ENCODE results near the gene SERPINB6. TPM values are rescaled to one million over a fixed set of nuclear protein-coding genes. Genes with fewer than 3 reads are reported as not detected.

SERPINB6 gene
- total RNA-seq, 4 donors from 2014 or later = 84.9 to 266 (median 203) TPM

GRCh38 chr6:2917065-2917464 is 54.3 kb downstream of the SERPINB6 start:
- TF ChIP-seq CTCF (IDR thresholded peaks at IDR 0.05) = no peak
- Histone ChIP-seq H3K27me3 (no peaks in the 10 kb centered on the region), H3K4me3 (no peak overlapping the region), H3K36me3 (no peaks in the 10 kb centered on the region), H3K27ac (no peak overlapping the region), H3K9me3 (no peaks in the 10 kb centered on the region), H3K4me1 (no peaks in the 10 kb centered on the region)
- DNase-seq = no peak
- intact Hi-C loops (cut with DNase I; ENCODE audit: low total_unique reads) = no loop called here

GRCh38 chr6:2916158-2916925 is 55.0 kb downstream of the SERPINB6 start:
- Histone ChIP-seq H3K36me3 (no peaks in the 10 kb centered on the region), H3K9me3 (no peaks in the 10 kb centered on the region), H3K27me3 (no peaks in the 10 kb centered on the region), H3K4me1 (no peaks in the 10 kb centered on the region), H3K4me3 (no peak overlapping the region), H3K27ac (no peak overlapping the region)
- no peak for TF ChIP-seq CTCF (IDR thresholded peaks at IDR 0.05)
- TF ChIP-seq POLR2A (IDR thresholded peaks at IDR 0.05) = no peak
- intact Hi-C loops (cut with DNase I; ENCODE audit: low total_unique reads) = no loop called here
- no peak for DNase-seq

- Histone ChIP-seq H3K4me1 (no peaks in the 10 kb centered on the region), H3K9me3 (no peaks in the 10 kb centered on the region), H3K4me3 (no peak overlapping the region), H3K27ac (no peak overlapping the region), H3K27me3 (no peaks in the 10 kb centered on the region), H3K36me3 (no peaks in the 10 kb centered on the region)
- no peak for DNase-seq
- TF ChIP-seq CTCF (IDR thresholded peaks at IDR 0.05) = no peak
- TF ChIP-seq POLR2A (IDR thresholded peaks at IDR 0.05) = no peak
- intact Hi-C loops (cut with DNase I; ENCODE audit: low total_unique reads) = no loop called here
Observed at GRCh38 chr6:2915150-2915549, 56.2 kb downstream of the SERPINB6 start.

GRCh38 chr6:2914318-2914660 is 57.1 kb downstream of the SERPINB6 start:
- Histone ChIP-seq H3K4me3 (no peak overlapping the region), H3K27ac (no peak overlapping the region), H3K4me1 (no peaks in the 10 kb centered on the region), H3K9me3 (no peaks in the 10 kb centered on the region), H3K27me3 (no peaks in the 10 kb centered on the region), H3K36me3 (no peaks in the 10 kb centered on the region)
- no peak for TF ChIP-seq POLR2A (IDR thresholded peaks at IDR 0.05)
- TF ChIP-seq CTCF (IDR thresholded peaks at IDR 0.05) = no peak
- DNase-seq = no peak
- intact Hi-C loops (cut with DNase I; ENCODE audit: low total_unique reads) = no loop called here

- Histone ChIP-seq H3K27ac (no peak overlapping the region), H3K4me3 (no peak overlapping the region), H3K27me3 (no peaks in the 10 kb centered on the region), H3K9me3 (no peaks in the 10 kb centered on the region), H3K36me3 (no peaks in the 10 kb centered on the region), H3K4me1 (no peaks in the 10 kb centered on the region)
- no peak for DNase-seq
- TF ChIP-seq CTCF (IDR thresholded peaks at IDR 0.05) (no peak), POLR2A (IDR thresholded peaks at IDR 0.05) (no peak)
- intact Hi-C loops (cut with DNase I; ENCODE audit: low total_unique reads) = no loop called here
Observed at GRCh38 chr6:2913621-2914317, 57.6 kb downstream of the SERPINB6 start.

Measured in uterus (tissue), 4 donors.